Ovary (tissue), 3 donors: ENCODE data around the gene PTPRJ.

Source experiments
- CTCF ChIP-seq, 3 donors: fragments of 450-650 bp in 2 of 3; fragments of 200-600 bp in 1 of 3; IDR thresholded peaks; one replicate each; pipeline versions ENCODE4 v1.5.1 to v1.8.0; 2016 to 2022; ENCODE audit warnings: antibody characterized with exemption in 3 of 3, mild to moderate bottlenecking in 1 of 3
- EP300 ChIP-seq: sonication (generic); formaldehyde crosslinking; IDR thresholded peaks from one replicate; pipeline ENCODE4 v1.6.1; 2017; ENCODE audit warnings: antibody characterized with exemption
- donor health status: DM: no; HTN: no; CAD: no.

GRCh38 chr11:48114740-48115139 lies 134.4 kb downstream of the PTPRJ start:
- no peak for TF ChIP-seq CTCF (IDR thresholded peaks at IDR 0.05)
- TF ChIP-seq EP300, result no peak
